NCI-H1694 treated with DMSO at 0.1 percent for 48 hours (cell line): ENCODE results near the gene GNAS.
"Not testable (repeated sequence)": the region's sequence is repeated elsewhere in the genome, so short reads cannot be mapped to it uniquely, and the experiment has no call there.

Experiments
- DNase-seq: peaks from one replicate; lab custom pipeline; 2025; lab: John Stamatoyannopoulos, UW

GNAS gene

GRCh38 chr20:58828136-58828535 is 24.4 kb upstream of the GNAS start:
- no peak for DNase-seq

- DNase-seq: not testable (repeated sequence)
Measured at GRCh38 chr20:58828804-58829203, 23.7 kb upstream of the GNAS start.

DNA sequence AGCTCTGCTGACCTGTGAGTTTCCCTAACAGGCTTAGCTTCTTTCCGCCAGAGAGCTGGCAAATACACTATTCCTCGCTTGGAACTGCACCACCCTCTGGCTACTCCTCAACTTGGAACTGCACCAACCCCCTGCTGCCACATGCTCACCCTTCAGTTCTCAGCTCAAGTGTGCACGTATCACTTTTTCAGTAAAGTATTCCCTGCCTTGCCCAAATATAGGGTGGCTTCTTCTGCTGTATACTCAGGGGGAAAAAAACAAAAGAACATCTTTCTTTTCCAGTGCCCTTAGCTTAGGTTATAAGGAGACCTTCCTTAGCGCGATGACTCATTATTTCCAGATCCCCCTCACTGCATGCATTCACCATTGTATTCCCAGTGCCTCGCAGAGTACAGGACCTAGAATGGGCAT is 23.0 kb upstream of the GNAS start:
- no peak for DNase-seq

DNA sequence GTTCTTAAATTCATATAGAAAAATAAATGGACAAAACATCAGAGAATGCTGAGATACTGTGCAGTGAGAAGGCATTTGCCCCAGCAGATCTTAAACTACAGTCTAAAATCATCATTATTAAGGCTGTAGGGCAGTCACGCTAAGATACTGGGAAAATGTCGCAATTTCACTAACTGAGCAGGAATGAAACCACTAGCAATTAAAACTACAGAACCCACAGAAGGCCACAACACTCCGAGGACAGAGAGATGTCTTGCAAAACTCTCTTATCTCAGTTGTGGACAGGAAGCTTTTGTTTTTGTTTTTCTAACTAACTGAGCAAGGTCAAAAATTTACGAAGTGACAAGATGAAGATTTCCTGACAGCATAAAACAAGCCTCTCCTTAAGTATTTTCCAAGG is 20.1 kb upstream of the GNAS start:
- no peak for DNase-seq

- DNase-seq: no peak
Measured at GRCh38 chr20:58833921-58834320, 18.6 kb upstream of the GNAS start.

GRCh38 chr20:58835231-58835630 is 17.3 kb upstream of the GNAS start:
- no peak for DNase-seq

- no peak for DNase-seq
Measured at GRCh38 chr20:58836616-58837204, 15.8 kb upstream of the GNAS start.

- no peak for DNase-seq
Measured at GRCh38 chr20:58837717-58838116, 14.8 kb upstream of the GNAS start.

GRCh38 chr20:58838174-58838573 is 14.3 kb upstream of the GNAS start:
- DNase-seq: no peak

GRCh38 chr20:58839474-58839874 is 13.0 kb upstream of the GNAS start:
- no peak for DNase-seq

GRCh38 chr20:58839991-58840747 is 12.3 kb upstream of the GNAS start:
- no peak for DNase-seq

DNA sequence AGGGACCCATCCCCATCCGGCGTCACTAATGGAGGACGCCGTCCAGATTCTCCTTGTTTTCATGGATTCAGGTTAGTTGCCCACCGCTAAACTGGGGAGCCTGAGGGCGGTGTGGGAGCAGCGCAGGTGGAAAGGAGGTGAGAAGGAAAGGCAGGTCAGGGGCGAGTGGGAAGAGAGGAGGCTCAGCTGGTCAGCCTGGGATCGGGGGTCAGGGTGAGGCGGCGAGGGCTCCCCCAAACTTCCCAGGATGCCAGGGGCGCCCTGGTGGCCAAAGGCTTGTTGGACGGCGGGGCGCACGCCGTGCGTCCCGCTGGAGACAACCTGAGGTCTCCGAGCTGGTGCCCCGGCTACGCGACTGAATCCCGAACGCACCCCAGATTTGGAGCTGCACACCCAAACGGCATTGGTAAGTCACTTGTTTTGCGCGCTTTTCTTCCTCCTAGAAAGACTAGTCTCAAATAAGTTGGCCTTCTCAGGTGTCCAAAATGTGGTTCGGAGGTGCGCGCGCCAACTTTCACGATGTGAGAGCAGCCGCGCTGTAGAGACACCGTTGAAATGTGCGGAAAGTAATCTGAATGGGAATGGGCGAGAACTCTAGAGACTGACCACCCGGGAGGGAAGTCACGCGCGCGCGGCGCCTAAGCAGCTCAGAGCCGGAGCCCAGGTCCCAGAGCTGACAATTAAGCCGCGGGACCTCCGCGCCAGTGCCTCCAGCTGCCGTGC is 11.5 kb upstream of the GNAS start:
- DNase-seq: no peak

- no peak for DNase-seq
Measured at GRCh38 chr20:58841539-58842264, 10.8 kb upstream of the GNAS start.

GRCh38 chr20:58842276-58842675 is 10.2 kb upstream of the GNAS start:
- DNase-seq: no peak

- DNase-seq: no peak
Measured at GRCh38 chr20:58843128-58843556, 9.4 kb upstream of the GNAS start.

GRCh38 chr20:58845706-58846105 is 6.8 kb upstream of the GNAS start:
- DNase-seq: no peak

- no peak for DNase-seq
Measured at GRCh38 chr20:58847463-58847862, 5.1 kb upstream of the GNAS start.

DNA sequence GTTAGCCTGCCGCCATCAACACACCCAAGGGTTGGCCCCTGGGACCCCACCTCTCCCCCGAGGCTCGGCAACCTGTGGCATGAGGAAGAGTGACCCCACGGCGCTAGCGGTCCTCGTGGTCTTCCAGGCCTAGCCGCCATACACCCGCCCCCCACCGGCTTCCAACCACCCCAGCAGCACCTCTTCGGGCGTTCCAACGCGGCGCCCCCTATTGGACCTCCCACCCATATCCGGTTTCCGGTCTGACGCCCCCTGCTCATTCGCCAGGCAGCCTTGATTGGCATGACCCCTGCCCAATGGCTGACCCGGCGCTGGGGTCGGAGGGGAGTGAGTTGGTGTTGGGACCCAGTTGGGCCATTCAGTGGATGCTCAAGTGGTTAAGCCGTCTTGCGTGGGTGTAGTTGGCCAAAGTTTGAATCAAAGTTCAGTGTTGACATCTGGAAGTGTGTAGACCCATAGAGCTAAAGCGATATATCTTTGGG is 1.8 kb upstream of the GNAS start, which contains the start of gene GNAS-AS1:
Gene GNAS-AS1 (minus strand): TSS at position 210 of the 482 bp plus-strand sequence.
- DNase-seq: peak; percentile 71

- no peak for DNase-seq
Measured at GRCh38 chr20:58851221-58851968, 1.1 kb upstream of the GNAS start.

- no peak for DNase-seq
Measured at GRCh38 chr20:58851969-58852458, 502 bp upstream of the GNAS start.

- no peak for DNase-seq
Measured at GRCh38 chr20:58853466-58853865, 950 bp downstream of the GNAS start.
